ENCODE data around the gene SLMAP.

Gene SLMAP

DNA sequence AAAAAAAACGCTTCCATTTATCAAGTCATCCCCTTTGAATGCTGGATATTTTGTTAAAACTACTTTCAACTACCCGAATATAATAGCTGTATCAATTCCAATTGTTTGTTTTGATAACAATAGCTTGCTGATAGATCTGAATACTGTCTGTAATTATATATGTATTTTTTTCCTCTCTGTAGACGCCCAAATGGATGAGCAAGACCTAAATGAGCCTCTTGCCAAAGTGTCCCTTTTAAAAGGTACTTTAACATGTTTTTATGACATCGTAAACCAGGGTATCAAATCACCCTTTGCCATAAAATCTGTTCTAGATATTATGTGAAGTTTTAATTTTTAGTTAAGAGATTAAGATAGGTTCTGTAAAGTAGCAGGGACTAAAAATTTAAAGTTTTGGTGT is 140.6 kb downstream of the SLMAP start:
- peak; percentile 31 for FAIRE-seq

DNA sequence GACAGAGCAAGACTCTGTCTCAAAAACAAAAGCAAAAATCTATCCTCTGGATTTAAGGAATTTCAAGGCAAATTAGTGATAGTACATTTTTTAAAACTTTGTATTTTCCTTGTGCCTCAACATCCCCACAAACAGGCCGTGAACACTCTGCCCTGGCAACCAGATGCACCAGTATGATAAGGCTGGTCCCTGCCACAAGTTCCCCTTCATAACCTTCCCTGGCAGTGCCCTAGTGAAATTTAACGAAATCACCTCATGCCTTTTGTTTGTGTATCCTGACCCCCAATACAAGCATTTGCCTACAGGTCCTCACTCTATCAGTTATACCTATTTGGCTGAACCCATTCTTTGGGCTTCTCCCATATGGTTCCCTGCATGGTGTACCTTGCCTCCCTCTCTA is 144.7 kb downstream of the SLMAP start:
- no peak for FAIRE-seq

- no peak for FAIRE-seq
Measured at GRCh38 chr3:57903124-57903890, 147.2 kb downstream of the SLMAP start.

- no peak for FAIRE-seq
Measured at GRCh38 chr3:57910990-57911389, 154.9 kb downstream of the SLMAP start.

DNA sequence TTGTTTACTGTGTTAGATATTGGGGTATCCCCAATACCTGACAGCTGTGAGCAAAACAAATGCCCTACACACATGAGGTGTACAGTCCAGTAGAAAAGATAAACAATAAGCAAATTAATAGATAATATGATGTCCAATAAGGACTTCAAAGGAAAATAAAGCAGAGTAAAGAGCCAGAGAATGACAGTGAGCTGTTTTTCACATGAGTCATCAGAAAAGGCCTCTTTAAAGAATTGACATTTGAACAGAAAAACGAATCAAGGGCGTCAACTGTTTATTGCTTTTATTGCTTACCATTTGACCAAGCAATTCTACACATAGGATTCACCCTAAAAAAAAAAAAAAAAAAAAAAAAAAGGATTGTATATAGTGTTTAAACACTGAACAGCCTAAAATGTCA is 155.5 kb downstream of the SLMAP start:
- peak; percentile 33 for FAIRE-seq

- no peak for FAIRE-seq
Measured at GRCh38 chr3:57917601-57918000, 161.5 kb downstream of the SLMAP start.

DNA sequence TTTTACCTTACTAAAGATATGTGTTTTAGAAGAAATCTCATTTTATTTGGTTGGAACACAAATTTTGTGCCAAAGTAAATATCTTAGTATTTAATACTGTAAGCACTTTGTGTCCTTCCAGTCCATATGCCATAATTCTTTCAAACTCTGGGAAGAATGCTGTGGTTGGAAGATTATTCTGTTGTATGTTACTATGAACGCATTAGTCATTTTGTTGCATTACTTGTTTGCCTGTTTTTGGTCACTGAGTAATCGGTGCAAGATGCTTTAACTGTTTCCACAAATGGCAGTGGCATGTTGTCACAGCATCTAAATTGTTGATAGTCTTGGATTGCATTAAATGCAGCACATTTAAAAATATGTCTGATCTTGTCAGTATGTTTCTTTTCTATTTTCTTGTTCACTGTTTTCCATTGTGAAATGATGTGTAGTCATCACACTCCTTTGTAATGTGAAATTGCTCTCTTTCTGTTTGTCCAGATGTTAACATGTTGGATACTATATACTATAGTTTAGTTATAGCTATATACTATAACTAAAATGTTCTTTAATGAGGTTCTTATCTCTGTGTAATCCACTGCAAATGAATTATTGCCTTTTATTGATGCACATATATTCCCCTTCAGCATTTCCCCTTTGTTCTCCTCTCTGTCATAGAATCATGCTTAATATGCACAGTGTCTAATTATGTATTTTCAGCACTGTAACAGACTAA is 162.2 kb downstream of the SLMAP start:
- FAIRE-seq = no peak

DNA sequence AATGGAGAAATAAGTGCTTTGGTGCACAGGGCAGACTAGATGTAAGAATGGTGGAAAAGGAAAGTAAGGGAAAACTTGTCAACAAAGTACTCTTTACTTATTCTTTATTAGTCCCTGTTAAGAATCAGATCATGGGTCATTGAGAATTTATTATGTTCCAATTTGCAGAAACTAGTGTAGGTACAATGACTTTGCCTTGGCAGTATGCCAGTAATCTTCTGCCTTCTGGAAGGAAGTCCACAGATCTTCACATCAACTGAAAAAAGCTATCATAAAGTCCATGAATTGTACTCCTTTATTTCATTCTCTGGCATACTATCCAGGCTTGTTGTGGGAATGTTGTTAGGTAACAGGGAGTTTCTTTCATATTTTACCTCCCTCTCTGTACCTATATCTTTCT is 163.9 kb downstream of the SLMAP start:
- FAIRE-seq = no peak

DNA sequence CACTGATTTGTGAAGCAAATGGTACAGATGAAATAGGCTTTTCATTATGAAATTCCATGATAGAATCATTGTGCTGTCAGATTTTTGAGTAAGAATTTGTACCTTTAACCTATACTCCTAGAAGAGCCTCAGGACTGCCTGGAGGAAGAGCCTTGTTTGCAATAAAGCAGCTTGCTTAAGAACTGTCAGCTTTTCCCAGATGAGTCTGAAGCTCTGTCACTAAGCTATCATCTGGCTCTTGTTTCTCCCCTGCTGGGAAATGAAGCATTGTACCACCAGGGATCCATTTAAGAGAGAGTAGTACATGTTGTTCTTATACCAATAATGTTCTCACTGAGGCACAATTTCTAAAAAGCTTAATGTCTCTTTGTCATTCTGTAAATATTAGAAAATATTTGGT is 167.0 kb downstream of the SLMAP start:
- no peak for FAIRE-seq

DNA sequence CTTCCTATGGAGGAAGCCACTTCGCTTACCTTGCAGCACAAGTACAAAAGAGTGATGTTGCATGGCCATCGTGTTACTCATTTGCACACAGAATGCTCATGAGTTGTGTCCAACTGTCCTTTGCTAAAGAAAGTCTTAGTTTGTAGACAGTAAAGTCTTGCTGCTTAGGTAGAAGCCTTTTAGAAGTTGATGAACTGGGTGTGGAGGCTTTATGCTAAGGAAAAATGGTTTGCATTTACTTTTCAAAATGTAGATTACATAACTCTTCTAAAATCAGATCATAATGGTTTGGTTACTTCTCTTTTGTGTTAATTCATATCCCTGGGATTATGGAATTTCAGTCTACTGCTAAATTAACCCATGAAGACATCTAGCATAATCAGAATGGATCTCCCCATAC is 167.6 kb downstream of the SLMAP start:
- FAIRE-seq = no peak

DNA sequence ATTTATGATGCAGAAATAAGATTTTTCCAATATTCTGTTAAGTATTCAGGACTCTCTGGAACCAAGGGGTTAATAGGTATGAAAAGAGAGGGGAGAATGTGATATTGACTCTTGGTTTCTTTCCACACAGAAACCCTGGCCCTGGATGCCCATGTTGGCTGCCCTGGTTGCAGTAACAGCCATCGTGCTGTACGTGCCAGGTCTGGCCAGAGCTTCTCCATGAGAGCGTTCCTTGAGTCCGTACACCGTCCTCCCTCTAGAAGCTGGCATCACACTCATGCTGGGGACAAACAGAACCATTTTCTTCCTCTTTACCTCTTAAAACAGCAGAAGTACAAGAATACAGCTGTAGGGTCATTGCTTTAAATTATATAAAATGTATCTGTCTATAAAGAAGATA is 171.1 kb downstream of the SLMAP start:
- no peak for FAIRE-seq

GRCh38 chr3:57927916-57928315 is 171.8 kb downstream of the SLMAP start:
- no peak for FAIRE-seq

GRCh38 chr3:57928511-57928910 is 172.4 kb downstream of the SLMAP start:
- FAIRE-seq = no peak

DNA sequence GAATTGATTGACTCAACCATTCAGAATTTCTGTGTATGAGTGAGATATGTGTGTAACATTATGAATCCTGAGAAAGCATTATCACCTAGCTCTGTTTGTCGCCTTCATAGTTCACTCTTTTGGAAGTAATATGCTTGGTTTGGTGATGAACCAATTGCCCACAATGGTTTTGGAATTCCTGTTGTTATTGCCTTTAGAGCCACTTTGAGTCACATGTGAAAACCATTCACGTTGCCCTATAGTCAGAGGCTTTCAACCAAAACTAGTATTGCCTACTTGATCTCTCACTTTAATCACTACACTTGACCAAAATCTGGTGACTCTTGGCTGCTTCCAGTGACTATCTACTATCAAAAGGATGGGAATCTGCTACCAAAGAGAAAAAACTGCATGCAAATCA is 173.9 kb downstream of the SLMAP start:
- FAIRE-seq = no peak

GRCh38 chr3:57933602-57934001 is 177.5 kb downstream of the SLMAP start:
- FAIRE-seq = no peak

DNA sequence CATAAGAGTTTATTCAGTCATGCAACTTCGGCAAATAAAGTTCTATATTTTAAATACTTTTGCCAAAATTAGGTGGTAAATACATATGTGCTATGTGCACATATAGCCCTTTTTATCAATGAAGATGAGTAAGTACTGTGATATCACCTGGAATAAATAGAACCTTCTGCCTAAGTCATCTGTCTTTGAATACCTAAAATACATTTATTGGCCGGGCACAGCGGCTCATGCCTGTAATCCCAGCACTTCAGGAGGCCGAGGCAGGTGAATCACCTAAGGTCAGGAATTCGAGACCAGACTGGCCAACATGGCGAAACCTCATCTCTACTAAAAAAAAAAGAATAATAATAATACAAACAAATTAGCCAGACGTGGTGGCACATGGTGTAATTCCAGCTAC is 178.3 kb downstream of the SLMAP start:
- no peak for FAIRE-seq

- no peak for FAIRE-seq
Measured at GRCh38 chr3:57935539-57935938, 179.4 kb downstream of the SLMAP start.

DNA sequence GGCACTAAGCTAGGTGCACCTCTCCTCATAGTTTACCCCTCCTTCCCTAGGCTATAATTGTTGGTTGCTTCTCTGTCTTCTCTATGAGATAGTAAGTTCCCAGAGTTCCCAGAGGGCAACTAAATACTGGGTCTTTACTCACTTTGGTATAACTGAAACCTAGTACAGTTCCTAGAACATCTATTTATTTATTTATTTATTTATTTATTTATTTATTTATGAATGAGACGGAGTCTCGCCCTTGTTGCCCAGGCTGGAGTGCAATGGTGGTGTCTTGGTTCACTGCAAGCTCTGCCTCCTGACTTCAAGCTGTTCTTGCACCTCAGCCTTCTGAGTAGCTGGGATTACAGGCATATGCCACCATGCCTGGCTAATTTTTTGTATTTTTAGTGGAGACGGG is 181.0 kb downstream of the SLMAP start:
- no peak for FAIRE-seq

GRCh38 chr3:57939775-57940174 is 183.7 kb downstream of the SLMAP start:
- FAIRE-seq = no peak

DNA sequence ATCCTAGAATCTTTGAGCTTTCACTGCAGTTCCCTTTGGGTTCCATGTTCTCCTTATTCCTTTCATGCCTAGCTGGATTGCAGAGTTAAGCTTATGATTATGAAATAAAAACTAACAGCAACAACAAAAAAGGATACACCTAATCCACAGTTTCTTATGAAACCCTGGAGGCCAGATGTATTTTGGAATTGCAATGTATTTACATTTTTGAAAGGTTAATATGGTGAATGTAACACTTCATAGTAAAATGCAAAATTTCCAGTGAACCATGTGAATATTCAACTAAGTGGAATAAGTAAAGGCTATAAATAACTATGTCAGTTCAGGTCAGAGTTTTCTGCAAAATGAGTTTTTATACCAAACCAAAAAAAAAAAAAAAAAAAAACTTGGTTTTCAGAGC is 186.3 kb downstream of the SLMAP start:
- FAIRE-seq = no peak

DNA sequence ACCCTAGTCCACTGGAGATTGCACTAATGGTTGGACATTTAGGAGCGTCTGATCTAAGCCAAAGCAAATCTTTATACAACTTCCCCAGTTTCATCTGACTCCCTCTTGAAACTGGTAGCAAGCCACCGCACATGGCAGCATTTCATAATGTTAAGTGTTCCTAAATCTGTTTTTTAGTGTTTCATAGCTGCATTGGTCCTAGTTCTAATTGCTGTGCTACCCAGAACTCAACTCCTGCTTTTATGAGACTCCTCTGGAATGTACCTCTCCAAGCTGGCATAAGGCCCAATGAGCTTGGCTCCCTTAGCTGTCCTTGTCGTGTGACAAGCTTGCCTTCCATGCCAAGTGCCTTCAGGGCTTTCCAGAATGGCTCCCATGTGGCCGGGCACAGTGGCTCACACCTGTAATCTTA is 186.8 kb downstream of the SLMAP start:
- FAIRE-seq = no peak

- no peak for FAIRE-seq
Measured at GRCh38 chr3:57943525-57944495, 187.7 kb downstream of the SLMAP start.

GRCh38 chr3:57946970-57947381 is 190.9 kb downstream of the SLMAP start:
- FAIRE-seq = no peak
